ENCODE data around the gene STRBP.

GRCh38 chr9:123261006-123261677, 7.2 kb downstream of the STRBP start:
- TF ChIP-seq EZH2 (IDR thresholded peaks at IDR 0.05; ENCODE audit: low read depth) (no peak), CTCF (conservative IDR thresholded peaks at IDR 0.05) (no peak)

All from PC-9 (cell line).